SK-N-SH (cell line): ENCODE data around the gene TAS2R30.
"Not testable (repeated sequence)": the region's sequence is repeated elsewhere in the genome, so short reads cannot be mapped to it uniquely, and the experiment has no call there.

Source experiments
- POLR2AphosphoS5 ChIP-seq: IDR thresholded peaks from 2 replicates; pipeline ENCODE4 v1.6.1; 2012; ENCODE audit warnings: low read depth, low read length
- SMC3 ChIP-seq: IDR thresholded peaks from 2 replicates; pipeline ENCODE4 v1.6.1; 2012; ENCODE audit warnings: low read depth, low read length, improper control_type of control experiment
- TF ChIP-seq, protein P1 (sequence below): IDR thresholded peaks from 2 replicates; pipeline ENCODE4; 2012
- TF ChIP-seq, protein P2 (sequence below): fragments of 200-600 bp; sonication (generic); IDR thresholded peaks from 2 replicates; pipeline ENCODE4 v1.6.1; 2017; ENCODE audit warnings: antibody characterized with exemption, mild to moderate bottlenecking, moderate library complexity
- TF ChIP-seq, protein P3 (sequence below): IDR thresholded peaks from 2 replicates; pipeline ENCODE4 v1.4.0; 2012; ENCODE audit warnings: low read depth

DNA sequence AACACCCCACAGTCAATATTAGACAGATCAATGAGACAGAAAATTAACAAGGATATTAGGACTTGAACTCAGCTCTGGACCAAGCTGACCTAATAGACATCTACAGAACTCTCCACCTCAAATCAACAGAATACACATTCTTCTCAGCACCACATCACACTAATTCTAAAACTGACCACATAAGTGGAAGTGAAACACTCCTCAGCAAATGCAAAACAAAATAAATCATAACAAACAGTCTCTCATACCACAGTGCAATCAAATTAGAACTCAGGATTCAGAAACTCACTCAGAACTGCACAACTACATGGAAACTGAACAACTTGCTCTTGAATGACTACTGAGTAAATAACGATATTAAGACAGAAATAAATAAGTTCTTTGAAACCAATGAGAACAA lies 23.2 kb downstream of the TAS2R30 start:
- TF ChIP-seq, protein P1, sequence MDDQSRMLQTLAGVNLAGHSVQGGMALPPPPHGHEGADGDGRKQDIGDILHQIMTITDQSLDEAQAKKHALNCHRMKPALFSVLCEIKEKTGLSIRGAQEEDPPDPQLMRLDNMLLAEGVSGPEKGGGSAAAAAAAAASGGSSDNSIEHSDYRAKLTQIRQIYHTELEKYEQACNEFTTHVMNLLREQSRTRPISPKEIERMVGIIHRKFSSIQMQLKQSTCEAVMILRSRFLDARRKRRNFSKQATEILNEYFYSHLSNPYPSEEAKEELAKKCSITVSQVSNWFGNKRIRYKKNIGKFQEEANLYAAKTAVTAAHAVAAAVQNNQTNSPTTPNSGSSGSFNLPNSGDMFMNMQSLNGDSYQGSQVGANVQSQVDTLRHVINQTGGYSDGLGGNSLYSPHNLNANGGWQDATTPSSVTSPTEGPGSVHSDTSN: not testable (repeated sequence)
- not testable (repeated sequence) for TF ChIP-seq POLR2AphosphoS5, SMC3
- TF ChIP-seq, protein P2, sequence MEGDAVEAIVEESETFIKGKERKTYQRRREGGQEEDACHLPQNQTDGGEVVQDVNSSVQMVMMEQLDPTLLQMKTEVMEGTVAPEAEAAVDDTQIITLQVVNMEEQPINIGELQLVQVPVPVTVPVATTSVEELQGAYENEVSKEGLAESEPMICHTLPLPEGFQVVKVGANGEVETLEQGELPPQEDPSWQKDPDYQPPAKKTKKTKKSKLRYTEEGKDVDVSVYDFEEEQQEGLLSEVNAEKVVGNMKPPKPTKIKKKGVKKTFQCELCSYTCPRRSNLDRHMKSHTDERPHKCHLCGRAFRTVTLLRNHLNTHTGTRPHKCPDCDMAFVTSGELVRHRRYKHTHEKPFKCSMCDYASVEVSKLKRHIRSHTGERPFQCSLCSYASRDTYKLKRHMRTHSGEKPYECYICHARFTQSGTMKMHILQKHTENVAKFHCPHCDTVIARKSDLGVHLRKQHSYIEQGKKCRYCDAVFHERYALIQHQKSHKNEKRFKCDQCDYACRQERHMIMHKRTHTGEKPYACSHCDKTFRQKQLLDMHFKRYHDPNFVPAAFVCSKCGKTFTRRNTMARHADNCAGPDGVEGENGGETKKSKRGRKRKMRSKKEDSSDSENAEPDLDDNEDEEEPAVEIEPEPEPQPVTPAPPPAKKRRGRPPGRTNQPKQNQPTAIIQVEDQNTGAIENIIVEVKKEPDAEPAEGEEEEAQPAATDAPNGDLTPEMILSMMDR: not testable (repeated sequence)
- TF ChIP-seq, protein P3, sequence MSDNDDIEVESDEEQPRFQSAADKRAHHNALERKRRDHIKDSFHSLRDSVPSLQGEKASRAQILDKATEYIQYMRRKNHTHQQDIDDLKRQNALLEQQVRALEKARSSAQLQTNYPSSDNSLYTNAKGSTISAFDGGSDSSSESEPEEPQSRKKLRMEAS: not testable (repeated sequence)
